ENCODE measurements around the gene MINK1.
A peak's percentile ranks its signal among the peaks of the same experiment; 100 is the strongest.

Gene MINK1

GRCh38 chr17:4795168-4795567 is 38.0 kb upstream of the MINK1 start:
- Histone ChIP-seq H3K4me1 (ENCODE audit: control insufficient read depth, insufficient read depth, low read length, poor library complexity, severe bottlenecking) (peaks cover 6% of the 10 kb centered on the region), H3K36me3 (ENCODE audit: control insufficient read depth, insufficient read depth, low read length) (peaks cover 25% of the 10 kb centered on the region), H3K9me3 (ENCODE audit: control insufficient read depth, low read length) (no peaks in the 10 kb centered on the region), H3K4me3 (ENCODE audit: extremely low read depth, insufficient read depth, low read length, poor library complexity, severe bottlenecking) (no peak overlapping the region), H3K27ac (ENCODE audit: low read depth, low read length, severe bottlenecking) (no peak overlapping the region)
- no CpG with 5 or more reads among the region's 1 CpG for WGBS, 2 experiments (ENCODE audit: insufficient coverage in 2 of 2)

GRCh38 chr17:4796552-4796920 is 36.6 kb upstream of the MINK1 start:
- Histone ChIP-seq H3K4me3 (ENCODE audit: extremely low read depth, insufficient read depth, low read length, poor library complexity, severe bottlenecking) (peak overlapping the region; percentile 74), H3K27ac (ENCODE audit: low read depth, low read length, severe bottlenecking) (peak overlapping the region; percentile 39), H3K36me3 (ENCODE audit: control insufficient read depth, insufficient read depth, low read length) (peaks cover 25% of the 10 kb centered on the region), H3K9me3 (ENCODE audit: control insufficient read depth, low read length) (no peaks in the 10 kb centered on the region), H3K4me1 (ENCODE audit: control insufficient read depth, insufficient read depth, low read length, poor library complexity, severe bottlenecking) (no peaks in the 10 kb centered on the region)
- WGBS, 2 experiments (ENCODE audit: insufficient coverage in 2 of 2): 0% methylated on average over 1 to 2 of the region's 7 CpGs

GRCh38 chr17:4800462-4801196 is 32.5 kb upstream of the MINK1 start:
- H3K36me3 ChIP-seq (ENCODE audit: control insufficient read depth, insufficient read depth, low read length): peaks cover 25% of the 10 kb centered on the region
- WGBS, 2 experiments (ENCODE audit: insufficient coverage in 2 of 2): 69 to 74% methylated on average over 8 to 10 of the region's 10 CpGs
- H3K9me3 ChIP-seq (ENCODE audit: control insufficient read depth, low read length): no peaks in the 10 kb centered on the region
- no peak overlapping the region for H3K4me3 ChIP-seq (ENCODE audit: extremely low read depth, insufficient read depth, low read length, poor library complexity, severe bottlenecking)
- no peaks in the 10 kb centered on the region for H3K4me1 ChIP-seq (ENCODE audit: control insufficient read depth, insufficient read depth, low read length, poor library complexity, severe bottlenecking)
- H3K27ac ChIP-seq (ENCODE audit: low read depth, low read length, severe bottlenecking): no peak overlapping the region

- peaks cover 23% of the 10 kb centered on the region for H3K36me3 ChIP-seq (ENCODE audit: control insufficient read depth, insufficient read depth, low read length)
- 90 to 95% methylated on average over 2 of the region's 9 CpGs for WGBS, 2 experiments (ENCODE audit: insufficient coverage in 2 of 2)
- H3K9me3 ChIP-seq (ENCODE audit: control insufficient read depth, low read length): no peaks in the 10 kb centered on the region
- no peaks in the 10 kb centered on the region for H3K4me1 ChIP-seq (ENCODE audit: control insufficient read depth, insufficient read depth, low read length, poor library complexity, severe bottlenecking)
- no peak within 1 kb of the TSS for H3K27ac ChIP-seq (ENCODE audit: low read depth, low read length, severe bottlenecking)
- H3K4me3 ChIP-seq (ENCODE audit: extremely low read depth, insufficient read depth, low read length, poor library complexity, severe bottlenecking): no peak within 1 kb of the TSS
These were observed 30.9 kb upstream of the MINK1 start, which contains the start of gene C17orf114 for GRCh38 chr17:4802228-4802627. Gene C17orf114, minus strand, starts transcription at chr17:4802328.

GRCh38 chr17:4806456-4806776 is 26.7 kb upstream of the MINK1 start:
- peaks cover 4% of the 10 kb centered on the region for H3K4me1 ChIP-seq (ENCODE audit: control insufficient read depth, insufficient read depth, low read length, poor library complexity, severe bottlenecking)
- H3K4me3 ChIP-seq (ENCODE audit: extremely low read depth, insufficient read depth, low read length, poor library complexity, severe bottlenecking): peak overlapping the region; percentile 68
- H3K27ac ChIP-seq (ENCODE audit: low read depth, low read length, severe bottlenecking): no peak overlapping the region
- 0 to 2% methylated on average over 9 to 10 of the region's 16 CpGs for WGBS, 2 experiments (ENCODE audit: insufficient coverage in 2 of 2)
- peaks cover 28% of the 10 kb centered on the region for H3K36me3 ChIP-seq (ENCODE audit: control insufficient read depth, insufficient read depth, low read length)
- H3K9me3 ChIP-seq (ENCODE audit: control insufficient read depth, low read length): no peaks in the 10 kb centered on the region

- peak within 1 kb of the TSS; percentile 68 for H3K4me3 ChIP-seq (ENCODE audit: extremely low read depth, insufficient read depth, low read length, poor library complexity, severe bottlenecking)
- H3K27ac ChIP-seq (ENCODE audit: low read depth, low read length, severe bottlenecking): no peak within 1 kb of the TSS
- no peaks in the 10 kb centered on the region for H3K9me3 ChIP-seq (ENCODE audit: control insufficient read depth, low read length)
- H3K4me1 ChIP-seq (ENCODE audit: control insufficient read depth, insufficient read depth, low read length, poor library complexity, severe bottlenecking): peaks cover 4% of the 10 kb centered on the region
- H3K36me3 ChIP-seq (ENCODE audit: control insufficient read depth, insufficient read depth, low read length): peaks cover 33% of the 10 kb centered on the region
- WGBS, 2 experiments (ENCODE audit: insufficient coverage in 2 of 2): 0 to 1% methylated on average over 58 to 72 of the region's 106 CpGs
These were observed 26.1 kb upstream of the MINK1 start, which contains the start of gene PLD2 for GRCh38 chr17:4806777-4807604. Gene PLD2, plus strand, starts transcription at chr17:4807152. Its CDS starts 621 bp downstream, at chr17:4807773.

GRCh38 chr17:4807605-4808377 is 25.3 kb upstream of the MINK1 start:
- Histone ChIP-seq H3K4me3 (ENCODE audit: extremely low read depth, insufficient read depth, low read length, poor library complexity, severe bottlenecking) (peak overlapping the region; percentile 68), H3K36me3 (ENCODE audit: control insufficient read depth, insufficient read depth, low read length) (peaks cover 33% of the 10 kb centered on the region), H3K27ac (ENCODE audit: low read depth, low read length, severe bottlenecking) (no peak overlapping the region), H3K4me1 (ENCODE audit: control insufficient read depth, insufficient read depth, low read length, poor library complexity, severe bottlenecking) (peaks cover 4% of the 10 kb centered on the region), H3K9me3 (ENCODE audit: control insufficient read depth, low read length) (no peaks in the 10 kb centered on the region)
- 40 to 48% methylated on average over 25 to 30 of the region's 32 CpGs for WGBS, 2 experiments (ENCODE audit: insufficient coverage in 2 of 2)

GRCh38 chr17:4808378-4808767 is 24.8 kb upstream of the MINK1 start:
- H3K27ac ChIP-seq (ENCODE audit: low read depth, low read length, severe bottlenecking): no peak overlapping the region
- no peaks in the 10 kb centered on the region for H3K9me3 ChIP-seq (ENCODE audit: control insufficient read depth, low read length)
- peaks cover 4% of the 10 kb centered on the region for H3K4me1 ChIP-seq (ENCODE audit: control insufficient read depth, insufficient read depth, low read length, poor library complexity, severe bottlenecking)
- peaks cover 36% of the 10 kb centered on the region for H3K36me3 ChIP-seq (ENCODE audit: control insufficient read depth, insufficient read depth, low read length)
- H3K4me3 ChIP-seq (ENCODE audit: extremely low read depth, insufficient read depth, low read length, poor library complexity, severe bottlenecking): no peak overlapping the region
- 88 to 93% methylated on average over 4 to 5 of the region's 6 CpGs for WGBS, 2 experiments (ENCODE audit: insufficient coverage in 2 of 2)

- Histone ChIP-seq H3K36me3 (ENCODE audit: control insufficient read depth, insufficient read depth, low read length) (peaks cover 60% of the 10 kb centered on the region), H3K9me3 (ENCODE audit: control insufficient read depth, low read length) (no peaks in the 10 kb centered on the region), H3K4me3 (ENCODE audit: extremely low read depth, insufficient read depth, low read length, poor library complexity, severe bottlenecking) (no peak overlapping the region), H3K27ac (ENCODE audit: low read depth, low read length, severe bottlenecking) (no peak overlapping the region), H3K4me1 (ENCODE audit: control insufficient read depth, insufficient read depth, low read length, poor library complexity, severe bottlenecking) (peaks cover 4% of the 10 kb centered on the region)
- 93 to 98% methylated on average over 13 of the region's 13 CpGs for WGBS, 2 experiments (ENCODE audit: insufficient coverage in 2 of 2)
These were observed 22.3 kb upstream of the MINK1 start for GRCh38 chr17:4810696-4811290.

- Histone ChIP-seq H3K27ac (ENCODE audit: low read depth, low read length, severe bottlenecking) (no peak overlapping the region), H3K9me3 (ENCODE audit: control insufficient read depth, low read length) (no peaks in the 10 kb centered on the region), H3K4me1 (ENCODE audit: control insufficient read depth, insufficient read depth, low read length, poor library complexity, severe bottlenecking) (peaks cover 4% of the 10 kb centered on the region), H3K36me3 (ENCODE audit: control insufficient read depth, insufficient read depth, low read length) (peaks cover 63% of the 10 kb centered on the region), H3K4me3 (ENCODE audit: extremely low read depth, insufficient read depth, low read length, poor library complexity, severe bottlenecking) (no peak overlapping the region)
- WGBS, 2 experiments (ENCODE audit: insufficient coverage in 2 of 2): 95 to 97% methylated on average over 7 to 12 of the region's 12 CpGs
These were observed 21.7 kb upstream of the MINK1 start for GRCh38 chr17:4811471-4811870.
